Muscle of leg (tissue), 11 donors: ENCODE data around the gene TMEM187. TPM values are rescaled to one million over a fixed set of nuclear protein-coding genes. Genes with fewer than 3 reads are reported as not detected.

Source experiments
- DNase-seq: peaks from one replicate; pipeline ENCODE4 v3.0.0; 2013
- H3K27ac ChIP-seq: one replicate; pipeline ENCODE4 v1.5.1; 2013; ENCODE audit warnings: mild to moderate bottlenecking, low read length, control low read depth
- H3K27me3 ChIP-seq: one replicate; pipeline ENCODE4 v1.6.1; 2013; ENCODE audit warnings: low read length; ENCODE audit not compliant: control insufficient read depth, insufficient read depth
- H3K36me3 ChIP-seq: one replicate; pipeline ENCODE4 v1.6.1; 2013; ENCODE audit warnings: low read length; ENCODE audit not compliant: control insufficient read depth, insufficient read depth
- H3K4me1 ChIP-seq: one replicate; pipeline ENCODE4 v1.6.1; 2013; ENCODE audit warnings: low read length; ENCODE audit not compliant: control insufficient read depth, insufficient read depth
- H3K4me3 ChIP-seq: one replicate; pipeline ENCODE4 v1.5.1; 2013; ENCODE audit warnings: low read length, control low read depth
- H3K9me3 ChIP-seq: replicated peaks from 2 replicates; pipeline ENCODE4 v1.6.1; 2013; ENCODE audit warnings: low read depth, low read length; ENCODE audit not compliant: control insufficient read depth
- WGBS: methylation state at CpG from one replicate; pipeline ENCODE4 v1.1.5; 2013; ENCODE audit warnings: missing lambda C conversion rate; ENCODE audit not compliant: insufficient coverage; 5-methylcytosine and 5-hydroxymethylcytosine counted together
- polyA plus RNA-seq, 8 donors: library from polyadenylated mRNA; unstranded; fragments of 120-200 nt; gene quantifications; one replicate each; pipeline versions ENCODE4 v1.2.1 to v1.2.3, GENCODE V29; 2013; ENCODE audit warnings: inconsistent platforms in 1 of 8, low replicate concordance in 1 of 8; ENCODE audit not compliant: insufficient read length in 8 of 8, insufficient read depth in 1 of 8
- total RNA-seq: library from RNA; stranded (reverse); fragments of 120-200 nt; gene quantifications from one replicate; pipeline ENCODE4 v1.2.4, GENCODE V29; 2013

The TMEM187 gene
- total and polyA plus RNA-seq, 9 donors: 3.3 to 6.8 (median 5.3) TPM

GRCh38 chrX:153953892-153954557 lies 18.5 kb upstream of the TMEM187 start:
- Histone ChIP-seq H3K36me3 (peaks cover 98% of the 10 kb centered on the region), H3K27ac (no peak overlapping the region), H3K27me3 (no peaks in the 10 kb centered on the region), H3K4me1 (peaks cover 17% of the 10 kb centered on the region), H3K9me3 (no peaks in the 10 kb centered on the region), H3K4me3 (no peak overlapping the region)
- DNase-seq: no peak
- 85% methylated on average over 24 of the region's 33 CpGs for WGBS

DNA sequence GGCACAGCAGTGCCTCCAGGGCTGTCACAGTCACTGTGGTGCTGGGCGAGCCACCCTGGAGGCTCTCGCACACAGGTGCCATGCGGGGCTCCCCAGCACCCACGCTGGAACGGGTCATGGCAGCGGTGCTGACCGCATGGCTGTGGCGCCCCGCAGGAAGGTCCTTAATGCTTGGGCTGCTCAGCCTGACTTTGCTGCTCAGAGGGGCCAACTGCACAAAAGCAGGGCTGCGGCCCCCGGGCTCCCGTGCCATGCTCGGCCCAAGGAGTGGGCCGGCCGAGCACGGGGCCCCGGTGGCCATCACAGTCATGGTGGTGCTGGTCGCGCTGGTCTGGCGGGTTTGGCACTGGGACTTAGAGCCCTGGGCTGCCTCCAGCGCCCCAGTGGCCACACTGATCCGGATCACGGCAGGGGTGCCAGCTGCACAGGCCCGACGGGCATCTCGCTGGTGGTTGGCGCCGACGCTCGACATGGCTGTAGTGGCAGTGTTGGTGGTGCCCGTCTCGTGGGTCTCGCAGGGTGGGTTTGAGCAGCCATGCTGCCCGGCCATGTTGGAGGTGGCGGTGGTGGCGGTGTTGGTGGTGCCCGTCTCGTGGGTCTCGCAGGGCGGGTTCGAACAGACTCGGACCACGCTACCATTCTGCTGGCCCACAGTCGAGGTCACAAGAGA lies 17.9 kb upstream of the TMEM187 start:
- 96% methylated on average over 44 of the region's 44 CpGs for WGBS
- no peak for DNase-seq

GRCh38 chrX:153955228-153955732 lies 17.3 kb upstream of the TMEM187 start:
- Histone ChIP-seq H3K4me3 (no peak overlapping the region), H3K9me3 (no peaks in the 10 kb centered on the region), H3K4me1 (peaks cover 6% of the 10 kb centered on the region), H3K36me3 (peaks cover 99% of the 10 kb centered on the region), H3K27me3 (no peaks in the 10 kb centered on the region), H3K27ac (no peak overlapping the region)
- DNase-seq: no peak
- 72% methylated on average over 10 of the region's 12 CpGs for WGBS

More for the DNA sequence above, 17.9 kb upstream of the TMEM187 start:
- Histone ChIP-seq H3K4me3 (no peak overlapping the region), H3K9me3 (no peaks in the 10 kb centered on the region), H3K27ac (no peak overlapping the region), H3K36me3 (peaks cover 99% of the 10 kb centered on the region), H3K4me1 (peaks cover 12% of the 10 kb centered on the region), H3K27me3 (no peaks in the 10 kb centered on the region)

DNA sequence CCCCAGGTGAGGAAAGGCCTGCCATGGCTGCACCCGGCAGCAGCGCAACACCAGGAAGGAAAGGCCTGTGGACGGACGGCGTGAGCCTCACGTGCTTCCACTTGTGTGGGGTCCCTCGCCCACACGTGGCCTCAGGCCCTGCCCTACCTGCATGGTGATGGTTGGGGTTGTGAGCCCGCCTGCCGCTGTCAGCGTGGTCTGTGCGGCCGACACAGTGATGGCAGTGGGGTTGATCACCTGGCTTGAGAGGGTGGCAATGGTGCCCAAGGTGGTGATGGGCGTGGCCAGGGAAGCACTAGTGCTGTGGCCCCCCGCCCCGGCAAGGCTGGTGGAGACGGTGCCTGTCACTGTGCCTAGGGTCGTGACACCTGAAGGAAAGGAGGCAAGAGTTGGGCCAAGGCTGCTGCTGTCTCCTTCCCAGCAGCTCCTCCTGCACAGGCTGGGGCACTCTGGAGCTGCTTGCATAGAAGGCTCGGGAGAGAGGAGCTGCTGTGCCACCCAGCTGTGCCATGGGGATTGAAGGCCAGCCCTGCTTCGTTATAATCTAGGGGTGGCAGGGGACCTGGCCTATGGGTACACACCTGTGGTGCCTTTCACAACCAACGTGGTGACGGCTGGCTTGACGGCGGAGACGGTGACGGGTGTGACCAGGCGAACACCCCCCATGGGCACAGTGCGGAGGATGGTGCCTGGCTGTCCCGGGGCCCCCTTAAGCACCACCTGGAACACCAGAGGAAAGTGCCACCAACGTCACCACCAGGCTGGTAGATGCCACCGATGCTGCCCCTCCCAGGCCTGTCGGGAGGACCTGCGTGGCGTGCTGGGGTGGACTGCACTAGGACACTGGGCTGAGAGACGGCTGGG lies 16.3 kb upstream of the TMEM187 start:
- H3K36me3 ChIP-seq: peaks cover 99% of the 10 kb centered on the region
- no peaks in the 10 kb centered on the region for H3K9me3 ChIP-seq
- no peak overlapping the region for H3K27ac ChIP-seq
- H3K4me3 ChIP-seq: no peak overlapping the region
- WGBS: 91% methylated on average over 35 of the region's 35 CpGs
- no peaks in the 10 kb centered on the region for H3K27me3 ChIP-seq
- H3K4me1 ChIP-seq: peaks cover 5% of the 10 kb centered on the region
- DNase-seq: no peak

DNA sequence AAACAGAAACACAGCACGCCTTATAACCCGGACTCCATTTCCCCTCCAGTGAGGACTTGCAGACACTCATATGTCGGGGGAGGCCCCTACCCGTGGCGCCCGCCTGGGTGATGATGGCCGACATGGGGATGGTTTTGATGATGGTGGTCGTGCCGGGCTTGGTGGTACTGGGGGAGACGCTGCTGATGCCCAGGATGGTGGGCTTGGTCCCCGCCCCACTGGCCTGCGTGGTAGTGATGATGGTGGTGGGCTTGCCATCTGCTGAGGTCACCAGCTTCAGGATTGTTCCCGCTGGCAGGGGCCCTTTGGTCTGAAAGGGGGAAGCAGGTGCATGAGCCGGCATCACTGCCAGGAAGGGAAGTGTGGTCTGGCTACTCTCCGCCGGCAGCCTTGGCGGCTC lies 15.3 kb upstream of the TMEM187 start:
- Histone ChIP-seq H3K4me3 (no peak overlapping the region), H3K9me3 (no peaks in the 10 kb centered on the region), H3K4me1 (peaks cover 5% of the 10 kb centered on the region), H3K27me3 (peaks cover 5% of the 10 kb centered on the region), H3K36me3 (peaks cover 99% of the 10 kb centered on the region), H3K27ac (no peak overlapping the region)
- no peak for DNase-seq
- WGBS: 90% methylated on average over 14 of the region's 17 CpGs

DNA sequence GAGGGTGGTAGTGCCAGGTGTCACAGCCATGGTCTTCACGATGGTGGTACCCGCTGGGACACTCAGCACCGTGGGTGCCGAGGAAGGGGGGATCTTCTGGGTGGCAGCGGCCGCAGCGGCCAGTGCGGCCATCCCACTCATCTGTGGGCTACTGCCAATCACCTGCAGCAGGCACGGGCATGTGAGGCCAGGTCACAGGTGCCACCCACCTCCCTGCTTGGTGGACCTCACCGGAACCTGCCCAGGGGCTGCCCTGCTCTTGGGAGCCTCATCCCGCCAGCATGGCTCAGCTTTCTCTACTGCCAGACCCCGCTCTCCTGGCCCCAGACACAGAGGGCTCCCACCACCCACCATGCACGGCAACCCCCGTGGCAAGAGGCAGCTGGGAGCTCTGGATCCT lies 13.9 kb upstream of the TMEM187 start:
- H3K27me3 ChIP-seq: peaks cover 10% of the 10 kb centered on the region
- H3K36me3 ChIP-seq: peaks cover 98% of the 10 kb centered on the region
- 91% methylated on average over 13 of the region's 14 CpGs for WGBS
- no peaks in the 10 kb centered on the region for H3K4me1 ChIP-seq
- H3K9me3 ChIP-seq: no peaks in the 10 kb centered on the region
- H3K4me3 ChIP-seq: no peak overlapping the region
- no peak for DNase-seq
- no peak overlapping the region for H3K27ac ChIP-seq

DNA sequence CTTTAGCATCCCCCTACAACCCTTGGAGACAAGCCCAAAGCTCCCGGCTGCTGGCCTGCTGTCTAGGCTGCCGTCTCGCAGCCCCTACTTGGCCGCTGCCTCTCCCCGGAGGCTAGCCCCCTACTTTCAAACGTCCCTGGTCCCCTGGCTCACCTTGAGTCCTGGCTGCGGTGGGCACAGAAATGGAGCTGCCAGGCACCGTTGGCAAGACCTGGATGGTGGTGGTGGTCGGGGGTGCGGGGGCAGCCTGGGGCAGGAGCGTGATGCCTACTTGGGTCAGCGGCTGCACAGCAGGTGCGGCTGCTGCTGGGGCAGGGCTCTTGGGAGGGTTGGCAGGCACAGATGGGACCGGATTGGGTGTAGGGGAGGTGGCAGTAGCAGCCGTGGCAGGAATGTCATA lies 12.9 kb upstream of the TMEM187 start:
- DNase-seq: no peak
- H3K4me1 ChIP-seq: no peaks in the 10 kb centered on the region
- H3K4me3 ChIP-seq: no peak overlapping the region
- no peaks in the 10 kb centered on the region for H3K9me3 ChIP-seq
- 88% methylated on average over 14 of the region's 15 CpGs for WGBS
- peaks cover 12% of the 10 kb centered on the region for H3K27me3 ChIP-seq
- H3K27ac ChIP-seq: no peak overlapping the region
- H3K36me3 ChIP-seq: peaks cover 98% of the 10 kb centered on the region

DNA sequence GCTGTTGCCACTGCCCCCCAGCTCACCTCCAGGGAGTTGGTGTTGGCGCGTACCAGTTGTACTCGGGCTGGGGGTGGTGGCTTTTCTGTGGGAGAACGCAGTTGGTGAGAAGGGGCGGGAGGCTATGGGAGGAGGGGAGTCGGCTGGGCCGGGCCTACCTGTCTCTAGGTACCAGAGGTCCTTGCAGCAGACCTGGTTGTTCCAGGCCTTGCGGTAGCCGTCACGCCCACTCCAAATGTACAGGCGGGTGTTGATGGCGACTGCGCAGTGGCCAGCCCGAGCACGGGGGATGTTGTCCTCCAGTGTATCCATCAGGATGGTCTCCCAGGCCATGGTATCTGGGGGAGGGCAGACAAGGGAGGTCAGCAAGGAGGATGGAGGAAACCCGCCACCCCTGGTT lies 12.5 kb upstream of the TMEM187 start:
- Histone ChIP-seq H3K4me3 (no peak overlapping the region), H3K9me3 (no peaks in the 10 kb centered on the region), H3K27me3 (peaks cover 16% of the 10 kb centered on the region), H3K36me3 (peaks cover 98% of the 10 kb centered on the region), H3K4me1 (no peaks in the 10 kb centered on the region), H3K27ac (no peak overlapping the region)
- 95% methylated on average over 8 of the region's 16 CpGs for WGBS
- DNase-seq: no peak

DNA sequence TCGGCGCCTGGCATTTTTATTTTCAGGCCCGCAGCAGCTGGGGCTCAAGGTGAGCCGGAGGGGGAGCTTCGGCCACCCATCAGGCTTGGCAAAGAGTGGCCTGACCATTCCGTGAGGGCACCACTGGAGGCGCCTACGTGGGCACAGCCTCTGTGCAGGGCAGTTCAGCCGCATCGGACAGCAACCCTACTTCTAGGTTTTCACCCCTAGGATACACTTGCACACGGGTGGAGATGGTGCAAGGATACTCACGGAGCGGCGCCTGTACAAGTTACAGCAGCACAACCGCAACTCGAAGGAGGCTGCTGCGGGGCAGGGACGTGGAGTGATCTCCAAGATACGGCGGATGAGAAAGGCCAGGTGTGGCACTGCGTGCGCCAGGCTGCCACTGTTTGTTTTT lies 11.8 kb upstream of the TMEM187 start:
- 90% methylated on average over 18 of the region's 22 CpGs for WGBS
- no peak for DNase-seq
- no peak overlapping the region for H3K4me3 ChIP-seq

DNA sequence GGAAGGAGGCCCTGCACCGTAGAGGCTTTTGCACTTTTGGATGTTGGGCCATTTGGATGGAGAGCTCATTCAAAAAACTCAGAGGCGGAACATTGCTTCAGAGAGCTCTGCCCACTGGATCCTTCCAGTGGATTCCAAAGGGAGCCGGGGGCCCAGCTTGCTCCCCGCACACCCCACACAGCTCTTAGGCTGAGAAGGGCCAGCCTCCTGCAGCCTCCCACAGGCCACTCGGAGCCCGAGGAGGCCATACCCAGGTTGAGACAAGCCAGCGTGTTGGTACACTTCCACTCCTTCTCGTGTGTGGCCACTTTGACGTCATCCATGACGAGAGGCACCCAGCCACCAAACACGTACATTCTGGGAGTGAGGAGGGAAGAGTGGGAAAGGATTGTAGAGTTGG lies 11.3 kb upstream of the TMEM187 start:
- Histone ChIP-seq H3K4me3 (no peak overlapping the region), H3K9me3 (no peaks in the 10 kb centered on the region), H3K36me3 (peaks cover 87% of the 10 kb centered on the region), H3K27ac (no peak overlapping the region), H3K27me3 (peaks cover 23% of the 10 kb centered on the region), H3K4me1 (peaks cover 11% of the 10 kb centered on the region)
- 91% methylated on average over 4 of the region's 11 CpGs for WGBS
- no peak for DNase-seq

More for the DNA sequence above, 11.8 kb upstream of the TMEM187 start:
- peaks cover 22% of the 10 kb centered on the region for H3K27me3 ChIP-seq
- peaks cover 6% of the 10 kb centered on the region for H3K4me1 ChIP-seq
- H3K36me3 ChIP-seq: peaks cover 92% of the 10 kb centered on the region
- H3K27ac ChIP-seq: no peak overlapping the region
- no peaks in the 10 kb centered on the region for H3K9me3 ChIP-seq
